ENCODE measurements around the gene OGFOD1.

- TF ChIP-seq, protein P1, sequence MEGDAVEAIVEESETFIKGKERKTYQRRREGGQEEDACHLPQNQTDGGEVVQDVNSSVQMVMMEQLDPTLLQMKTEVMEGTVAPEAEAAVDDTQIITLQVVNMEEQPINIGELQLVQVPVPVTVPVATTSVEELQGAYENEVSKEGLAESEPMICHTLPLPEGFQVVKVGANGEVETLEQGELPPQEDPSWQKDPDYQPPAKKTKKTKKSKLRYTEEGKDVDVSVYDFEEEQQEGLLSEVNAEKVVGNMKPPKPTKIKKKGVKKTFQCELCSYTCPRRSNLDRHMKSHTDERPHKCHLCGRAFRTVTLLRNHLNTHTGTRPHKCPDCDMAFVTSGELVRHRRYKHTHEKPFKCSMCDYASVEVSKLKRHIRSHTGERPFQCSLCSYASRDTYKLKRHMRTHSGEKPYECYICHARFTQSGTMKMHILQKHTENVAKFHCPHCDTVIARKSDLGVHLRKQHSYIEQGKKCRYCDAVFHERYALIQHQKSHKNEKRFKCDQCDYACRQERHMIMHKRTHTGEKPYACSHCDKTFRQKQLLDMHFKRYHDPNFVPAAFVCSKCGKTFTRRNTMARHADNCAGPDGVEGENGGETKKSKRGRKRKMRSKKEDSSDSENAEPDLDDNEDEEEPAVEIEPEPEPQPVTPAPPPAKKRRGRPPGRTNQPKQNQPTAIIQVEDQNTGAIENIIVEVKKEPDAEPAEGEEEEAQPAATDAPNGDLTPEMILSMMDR (IDR thresholded peaks at IDR 0.05) = no peak
- TF ChIP-seq POLR2A (IDR thresholded peaks at IDR 0.05) = peak; percentile 81
Observed at GRCh38 chr16:56450986-56451752, at the start of gene OGFOD1, which contains the start of gene NUDT21.

Measured in right lobe of liver (tissue), 4 donors.